ENCODE data around the gene PSD4.

GRCh38 chr2:113162869-113163268 is 10.9 kb upstream of the PSD4 start:
- no peak for TF ChIP-seq CTCF (IDR thresholded peaks at IDR 0.05; ENCODE audit: low read depth, low read length)
- TF ChIP-seq EZH2phosphoT487 (IDR thresholded peaks at IDR 0.05; ENCODE audit: low read depth): no peak
